Body of pancreas (tissue), 4 donors: ENCODE results near the gene ADAMTS20. TPM values are rescaled to one million over a fixed set of nuclear protein-coding genes. Genes with fewer than 3 reads are reported as not detected.

Experiments used
- ATAC-seq: fragments of 150-250 bp; one replicate; pipeline ENCODE4 v1.9.1; 2016
- DNase-seq, 4 donors: peaks; one replicate each; pipeline ENCODE4 v3.0.0-alpha.2; 2019
- H3K27ac ChIP-seq, 4 donors: fragments of 200-600 bp; sonication (generic); 1 replicate in 3 of 4; 2 replicates in 1 of 4; pipeline versions ENCODE4 v1.5.1 to v1.6.1; 2016 to 2019; ENCODE audit warnings: mild to moderate bottlenecking in 1 of 4, mixed read lengths in 1 of 4, moderate library complexity in 1 of 4
- H3K27me3 ChIP-seq, 2 donors: fragments of 200-600 bp; sonication (generic); one replicate each; pipeline ENCODE4 v1.6.0; 2016; ENCODE audit warnings: mild to moderate bottlenecking in 1 of 2
- H3K36me3 ChIP-seq, 2 donors: fragments of 200-600 bp; sonication (generic); replicated peaks in 1 of 2; 2 replicates each; pipeline ENCODE4 v1.5.1; 2016; ENCODE audit warnings: low read depth in 2 of 2; ENCODE audit not compliant: insufficient read depth in 1 of 2
- H3K4me1 ChIP-seq: fragments of 200-600 bp; sonication (generic); one replicate; pipeline ENCODE4 v1.6.0; 2016
- H3K4me3 ChIP-seq, 2 donors: fragments of 200-600 bp; sonication (generic); 1 replicate in 1 of 2; 2 replicates in 1 of 2; pipeline ENCODE4 v1.5.1; 2016 to 2019
- H3K9me3 ChIP-seq, 3 donors: fragments of 200-600 bp; sonication (generic); 1 replicate in 2 of 3; 2 replicates in 1 of 3; pipeline ENCODE4 v1.5.1; 2016
- POLR2A ChIP-seq, 3 donors: fragments of 450-650 bp; IDR thresholded peaks; one replicate each; pipeline ENCODE4 v1.6.1; 2016; ENCODE audit warnings: antibody characterized with exemption in 3 of 3, mild to moderate bottlenecking in 2 of 3
- WGBS, 2 donors: methylation state at CpG; one replicate each; pipeline ENCODE4 v1.1.5; 2017; 5-methylcytosine and 5-hydroxymethylcytosine counted together
- intact Hi-C: fragments of 100-400 bp; cut with DNase I; formaldehyde crosslinking; loops from one replicate; pipeline ENCODE4 v1.15.1; 2023
- total RNA-seq, 2 donors: library from RNA; depleted of rRNA; stranded (reverse); fragments of >200 nt; gene quantifications; one replicate each; pipeline ENCODE4 v1.1.0, GENCODE V29; 2016
- TF ChIP-seq, protein P1 (sequence below), 7 experiments: fragments of 450-650 bp in 4 of 7; fragments of 200-600 bp in 3 of 7; sonication (generic) in 3 of 7; IDR thresholded peaks; one replicate each; pipeline ENCODE4 v1.5.1; 2016 to 2019; ENCODE audit warnings: antibody characterized with exemption in 7 of 7

ADAMTS20 gene
- total RNA-seq, 2 donors from 2014 or later, result not detected

GRCh38 chr12:43586646-43587245 lies 34.7 kb upstream of the ADAMTS20 start:
- Histone ChIP-seq H3K27me3 (no peaks in the 10 kb centered on the region), H3K4me1 (no peaks in the 10 kb centered on the region), H3K9me3 (no peaks in the 10 kb centered on the region), H3K36me3 (no peaks in the 10 kb centered on the region), H3K27ac (no peak overlapping the region), H3K4me3 (no peak overlapping the region)
- intact Hi-C loops, result no loop called here
- TF ChIP-seq POLR2A (IDR thresholded peaks at IDR 0.05), result no peak
- TF ChIP-seq, protein P1, sequence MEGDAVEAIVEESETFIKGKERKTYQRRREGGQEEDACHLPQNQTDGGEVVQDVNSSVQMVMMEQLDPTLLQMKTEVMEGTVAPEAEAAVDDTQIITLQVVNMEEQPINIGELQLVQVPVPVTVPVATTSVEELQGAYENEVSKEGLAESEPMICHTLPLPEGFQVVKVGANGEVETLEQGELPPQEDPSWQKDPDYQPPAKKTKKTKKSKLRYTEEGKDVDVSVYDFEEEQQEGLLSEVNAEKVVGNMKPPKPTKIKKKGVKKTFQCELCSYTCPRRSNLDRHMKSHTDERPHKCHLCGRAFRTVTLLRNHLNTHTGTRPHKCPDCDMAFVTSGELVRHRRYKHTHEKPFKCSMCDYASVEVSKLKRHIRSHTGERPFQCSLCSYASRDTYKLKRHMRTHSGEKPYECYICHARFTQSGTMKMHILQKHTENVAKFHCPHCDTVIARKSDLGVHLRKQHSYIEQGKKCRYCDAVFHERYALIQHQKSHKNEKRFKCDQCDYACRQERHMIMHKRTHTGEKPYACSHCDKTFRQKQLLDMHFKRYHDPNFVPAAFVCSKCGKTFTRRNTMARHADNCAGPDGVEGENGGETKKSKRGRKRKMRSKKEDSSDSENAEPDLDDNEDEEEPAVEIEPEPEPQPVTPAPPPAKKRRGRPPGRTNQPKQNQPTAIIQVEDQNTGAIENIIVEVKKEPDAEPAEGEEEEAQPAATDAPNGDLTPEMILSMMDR (IDR thresholded peaks at IDR 0.05), result no peak
- DNase-seq (no peak), ATAC-seq (no peak)
- WGBS, 2 donors, result 64 to 65% methylated on average over 7 of the region's 7 CpGs

- H3K4me1 ChIP-seq, result no peaks in the 10 kb centered on the region
- H3K27me3 ChIP-seq, result no peaks in the 10 kb centered on the region
- no peaks in the 10 kb centered on the region for H3K36me3 ChIP-seq
- ATAC-seq (no peak), DNase-seq (no peak)
- 67 to 88% methylated on average over 2 of the region's 2 CpGs for WGBS, 2 donors
- H3K9me3 ChIP-seq, result no peaks in the 10 kb centered on the region
- H3K4me3 ChIP-seq, result no peak overlapping the region
- intact Hi-C loops, result no loop called here
- no peak overlapping the region for H3K27ac ChIP-seq
- TF ChIP-seq, protein P1 (IDR thresholded peaks at IDR 0.05), result no peak
- no peak for TF ChIP-seq POLR2A (IDR thresholded peaks at IDR 0.05)
Measured at GRCh38 chr12:43585676-43586075, 33.7 kb upstream of the ADAMTS20 start.

DNA sequence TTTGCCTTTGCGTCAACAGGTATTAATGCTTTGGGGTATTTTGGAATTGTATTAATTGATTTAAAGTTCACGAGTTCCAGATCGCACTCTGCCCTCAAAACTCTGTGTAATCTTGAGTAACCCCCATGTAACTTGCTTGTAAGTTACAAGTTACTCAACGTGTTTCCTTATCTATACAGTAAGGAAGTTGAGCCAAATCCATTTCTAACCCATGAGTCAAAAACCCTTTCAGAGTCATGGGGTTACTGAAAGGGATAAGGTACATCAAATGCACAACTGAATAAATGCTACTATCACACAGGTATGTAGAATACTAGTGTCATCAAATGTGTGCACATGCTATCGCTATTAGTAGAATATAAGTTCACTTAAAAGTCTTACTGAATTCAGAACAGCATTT lies 28.6 kb upstream of the ADAMTS20 start:
- no peaks in the 10 kb centered on the region for H3K9me3 ChIP-seq
- TF ChIP-seq, protein P1 (IDR thresholded peaks at IDR 0.05), result no peak
- no peak for TF ChIP-seq POLR2A (IDR thresholded peaks at IDR 0.05)
- DNase-seq (no peak), ATAC-seq (no peak)
- intact Hi-C loops, result no loop called here
- H3K4me3 ChIP-seq, result no peak overlapping the region
- H3K27ac ChIP-seq, result no peak overlapping the region
- no peaks in the 10 kb centered on the region for H3K36me3 ChIP-seq
- H3K27me3 ChIP-seq, result no peaks in the 10 kb centered on the region
- WGBS, 2 donors, result 65% methylated on average over 5 of the region's 5 CpGs
- H3K4me1 ChIP-seq, result no peaks in the 10 kb centered on the region

DNA sequence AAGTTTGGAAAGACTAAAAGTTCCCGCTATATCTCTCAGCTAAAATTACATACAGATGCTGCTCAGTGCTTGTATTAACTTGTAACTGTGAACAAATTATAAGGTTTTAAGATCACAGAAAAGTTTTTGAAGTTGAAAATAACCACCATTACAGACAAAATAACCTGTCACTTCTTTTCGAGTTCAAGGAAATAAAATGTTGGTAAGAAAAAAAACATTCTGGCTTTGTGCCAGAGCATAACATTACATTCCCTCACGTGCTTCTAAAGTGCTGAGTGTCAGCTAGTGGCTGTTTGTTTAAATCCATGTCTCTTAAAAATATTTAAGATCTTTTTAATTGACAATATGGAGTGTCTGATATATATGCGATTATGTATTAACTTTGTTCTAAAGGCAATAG lies 27.2 kb upstream of the ADAMTS20 start:
- H3K4me1 ChIP-seq, result no peaks in the 10 kb centered on the region
- no peak overlapping the region for H3K4me3 ChIP-seq
- 35 to 37% methylated on average over 4 of the region's 4 CpGs for WGBS, 2 donors
- no peaks in the 10 kb centered on the region for H3K36me3 ChIP-seq
- TF ChIP-seq, protein P1 (IDR thresholded peaks at IDR 0.05), result no peak
- TF ChIP-seq POLR2A (IDR thresholded peaks at IDR 0.05), result no peak
- DNase-seq (no peak), ATAC-seq (no peak)
- H3K27me3 ChIP-seq, result no peaks in the 10 kb centered on the region
- H3K27ac ChIP-seq, result no peak overlapping the region
- intact Hi-C loops, result no loop called here
- no peaks in the 10 kb centered on the region for H3K9me3 ChIP-seq

GRCh38 chr12:43578782-43579181 lies 26.8 kb upstream of the ADAMTS20 start:
- DNase-seq (no peak), ATAC-seq (no peak)
- Histone ChIP-seq H3K4me3 (no peak overlapping the region), H3K9me3 (no peaks in the 10 kb centered on the region), H3K27me3 (no peaks in the 10 kb centered on the region), H3K36me3 (no peaks in the 10 kb centered on the region), H3K4me1 (no peaks in the 10 kb centered on the region), H3K27ac (no peak overlapping the region)
- TF ChIP-seq, protein P1 (IDR thresholded peaks at IDR 0.05), result no peak
- intact Hi-C loops, result no loop called here
- 65 to 67% methylated on average over 3 of the region's 3 CpGs for WGBS, 2 donors
